Kidney epithelial cell (primary cell): ENCODE measurements around the gene ZNF444. TPM values are rescaled to one million over a fixed set of nuclear protein-coding genes. Genes with fewer than 3 reads are reported as not detected.
"Not testable (repeated sequence)": the region's sequence is repeated elsewhere in the genome, so short reads cannot be mapped to it uniquely, and the experiment has no call there.

Experiments used
- DNase-seq: peaks from one replicate; pipeline ENCODE4 v3.0.0-alpha.2; 2010; ENCODE audit warnings: low read depth
- H3K27me3 ChIP-seq: 2 replicates; pipeline ENCODE4 v1.6.0; 2011; ENCODE audit warnings: low read length; ENCODE audit not compliant: control insufficient read depth, insufficient read depth
- H3K36me3 ChIP-seq: 2 replicates; pipeline ENCODE4 v1.5.1; 2011; ENCODE audit warnings: low read length; ENCODE audit not compliant: control insufficient read depth, insufficient read depth
- H3K4me3 ChIP-seq: 2 replicates; pipeline ENCODE4 v1.5.1; 2011; ENCODE audit warnings: low read depth, mild to moderate bottlenecking, control low read depth, low read length
- CTCF ChIP-seq: IDR thresholded peaks from 2 replicates; pipeline ENCODE4 v1.5.1; 2011; ENCODE audit warnings: mild to moderate bottlenecking, moderate library complexity, low read length, control low read depth, inconsistent platforms; ENCODE audit not compliant: insufficient read depth, poor library complexity, severe bottlenecking
- total RNA-seq: library from RNA; depleted of rRNA; stranded (reverse); fragments of >200 nt; gene quantifications from 2 replicates; pipeline ENCODE4 v1.2.3, GENCODE V29; 2015

Gene ZNF444
- total RNA-seq, 1 donor from 2014 or later = 40.0 TPM

DNA sequence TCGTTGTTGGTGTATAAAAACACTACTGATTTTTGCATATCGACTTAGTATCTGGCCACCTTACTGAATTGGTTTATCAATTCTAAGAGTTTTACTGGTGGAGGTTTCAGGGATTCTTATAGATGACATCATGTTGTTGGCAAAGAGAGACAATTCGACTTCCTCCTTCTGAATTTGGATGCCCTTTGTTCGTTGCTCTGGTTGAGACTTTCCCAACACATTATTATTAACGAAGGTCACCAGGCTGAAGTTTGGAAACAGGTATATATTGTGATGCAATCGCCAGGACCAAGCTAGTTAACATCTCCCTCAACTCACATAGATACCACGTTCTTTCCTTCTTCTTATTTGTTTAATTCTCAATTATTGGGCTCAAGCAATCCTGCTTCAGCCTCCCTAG is 58.6 kb downstream of the ZNF444 start:
- TF ChIP-seq CTCF = no peak
- no peak for DNase-seq
- Histone ChIP-seq H3K36me3 (no peaks in the 10 kb centered on the region), H3K27me3 (no peaks in the 10 kb centered on the region), H3K4me3 (no peak overlapping the region)

DNA sequence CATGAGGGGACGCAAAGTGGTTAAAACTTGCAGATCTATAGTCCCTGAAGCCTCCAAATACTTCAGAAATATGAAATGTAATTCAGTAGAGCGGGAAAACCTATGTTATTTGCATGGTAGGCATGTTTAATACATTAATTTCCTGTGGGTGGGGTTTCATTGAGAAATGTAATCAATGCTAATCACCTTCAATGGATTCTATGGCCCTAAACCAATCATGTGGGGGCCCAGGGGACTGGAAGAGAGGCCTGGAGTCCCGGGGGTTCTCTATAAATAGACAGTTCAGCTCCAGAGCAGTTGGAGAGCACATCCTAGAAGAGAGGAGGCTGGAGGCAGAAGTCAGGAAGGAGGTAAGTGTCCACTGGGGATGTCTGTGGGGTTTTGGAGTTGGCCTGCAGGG is 60.9 kb downstream of the ZNF444 start, which contains the start of gene ZSCAN5C:
Gene ZSCAN5C, plus strand, starts transcription at position 301 of the 400 bp plus-strand sequence. CDS start 3,641 bp downstream, outside the sequence.
- no peaks in the 10 kb centered on the region for H3K36me3 ChIP-seq
- H3K27me3 ChIP-seq = no peaks in the 10 kb centered on the region
- DNase-seq = no peak
- no peak within 1 kb of the TSS for H3K4me3 ChIP-seq
- TF ChIP-seq CTCF = no peak

DNA sequence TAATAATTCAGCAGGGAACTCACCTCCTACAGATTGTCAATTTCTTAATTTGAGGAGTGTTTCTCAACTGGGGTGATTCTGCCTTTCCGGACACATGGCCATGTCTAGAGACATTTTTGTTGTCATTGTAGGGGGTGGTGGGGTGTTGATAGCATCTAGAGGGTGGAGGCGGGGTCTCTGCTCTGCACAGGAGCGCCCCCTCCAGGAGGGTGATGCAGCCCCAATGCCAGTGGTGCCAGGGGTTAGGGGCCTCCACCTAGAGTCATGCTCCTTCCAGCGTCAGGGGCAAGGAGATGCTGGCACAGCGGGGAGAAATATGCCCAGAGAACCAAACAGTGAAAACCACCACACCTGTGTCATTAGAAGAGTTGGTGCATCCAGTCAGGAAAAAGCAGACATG is 66.5 kb downstream of the ZNF444 start:
- H3K4me3 ChIP-seq, DNase-seq, H3K36me3 ChIP-seq, H3K27me3 ChIP-seq: not testable (repeated sequence)

DNA sequence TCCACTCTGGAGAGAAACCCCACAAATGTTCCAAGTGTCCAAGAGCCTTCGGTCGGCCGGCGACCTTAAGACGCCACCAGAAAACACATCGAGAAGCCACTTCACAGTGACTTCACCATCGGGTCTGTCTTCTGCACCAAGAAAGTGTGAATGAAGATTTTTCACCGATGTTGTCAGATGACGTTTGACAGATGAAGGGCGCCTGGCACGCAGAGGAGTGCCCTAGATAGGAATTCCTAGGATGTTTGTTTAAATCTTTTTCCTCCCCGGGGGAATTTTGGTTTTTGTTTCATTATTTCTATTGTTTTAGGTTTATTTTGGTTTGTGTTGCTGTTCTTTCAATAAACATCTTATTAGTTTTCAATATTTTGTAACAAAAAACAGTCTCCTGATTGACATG is 68.0 kb downstream of the ZNF444 start:
- TF ChIP-seq CTCF = no peak
- DNase-seq = no peak
- H3K27me3 ChIP-seq = no peaks in the 10 kb centered on the region
- no peak overlapping the region for H3K4me3 ChIP-seq
- no peaks in the 10 kb centered on the region for H3K36me3 ChIP-seq

- not testable (repeated sequence) for H3K36me3 ChIP-seq, H3K4me3 ChIP-seq, DNase-seq, H3K27me3 ChIP-seq
These were observed 68.9 kb downstream of the ZNF444 start for GRCh38 chr19:56210036-56210435.

Other genes starting within 250 kb of the ZNF444 start
- gene NLRP13, start 209.0 kb upstream of the ZNF444 start, total RNA-seq = not detected in 2 replicates
- gene NLRP8, start 193.5 kb upstream of the ZNF444 start, total RNA-seq = not detected in 2 replicates
- gene NLRP5, start 154.5 kb upstream of the ZNF444 start, total RNA-seq = not detected in 2 replicates
- gene ZNF787, start 20.0 kb upstream of the ZNF444 start, total RNA-seq = 26.6 and 38.3 TPM in 2 replicates
- not detected in 2 replicates for gene GALP, start 34.7 kb downstream of the ZNF444 start, total RNA-seq
- gene ZSCAN5B, start 56.5 kb downstream of the ZNF444 start, total RNA-seq = not detected in 2 replicates
- gene ZSCAN5C, start 61.0 kb downstream of the ZNF444 start, total RNA-seq = not detected in 2 replicates
- gene EDDM13, start 131.5 kb downstream of the ZNF444 start, total RNA-seq = not detected in 2 replicates
- gene ZSCAN5A, start 173.6 kb downstream of the ZNF444 start, total RNA-seq = 6.2 and 7.7 TPM in 2 replicates